ENCODE results near the gene SNAPC4. TPM values are rescaled to one million over a fixed set of nuclear protein-coding genes. Genes with fewer than 3 reads are reported as not detected.
A peak's percentile ranks its signal among the peaks of the same experiment; 100 is the strongest.

SNAPC4 gene
- total RNA-seq, 1 experiment from 2014 or later = 24.8 TPM

DNA sequence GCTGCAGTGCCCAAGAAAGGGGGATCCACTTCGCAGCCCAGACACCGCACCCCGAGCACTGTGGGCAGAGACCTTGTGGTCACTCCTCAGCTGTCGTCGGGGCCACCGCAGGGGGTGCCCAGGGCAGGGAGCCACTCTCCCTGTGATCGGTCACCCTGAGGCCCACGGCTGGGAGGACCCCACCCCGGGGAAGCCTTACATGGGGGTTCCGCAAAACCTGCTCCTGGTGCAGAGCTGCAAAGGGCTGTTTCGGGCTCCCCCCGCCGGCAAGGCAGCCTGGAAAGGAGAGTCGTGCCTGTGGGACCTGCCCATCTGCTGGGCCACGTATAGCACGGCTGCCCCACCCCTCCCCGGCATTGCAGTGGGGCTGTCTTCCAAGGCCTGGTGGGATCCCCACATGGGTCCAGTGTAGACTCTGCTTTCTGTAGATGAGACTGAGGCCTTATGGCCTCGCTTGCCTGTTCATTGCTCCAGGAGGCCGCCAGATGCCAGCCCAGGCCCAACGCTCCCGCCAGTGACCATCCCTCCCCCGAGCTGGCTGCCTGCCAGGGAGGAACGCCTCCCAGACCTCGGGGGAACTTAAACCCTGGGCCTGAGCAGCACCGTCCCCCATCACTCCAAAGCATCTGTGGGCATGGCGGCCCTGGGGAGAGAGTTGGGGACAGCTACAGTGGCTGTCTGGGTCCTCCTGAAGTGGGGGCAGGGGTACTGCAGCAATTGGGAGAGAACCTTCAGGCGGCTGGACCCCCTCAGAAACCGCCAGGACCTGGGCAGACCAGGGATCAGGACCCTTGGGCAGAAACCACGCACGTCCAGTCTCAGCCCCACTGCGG lies 34.8 kb downstream of the SNAPC4 start:
- Histone ChIP-seq H3K9me3 (ENCODE audit: low read depth, low read length, poor library complexity, severe bottlenecking) (no peaks in the 10 kb centered on the region), H3K4me3 (ENCODE audit: low read depth, low read length, poor library complexity, severe bottlenecking) (no peak overlapping the region), H3K27ac (ENCODE audit: low read depth, low read length, poor library complexity, severe bottlenecking) (no peak overlapping the region), H3K4me1 (ENCODE audit: insufficient read depth, low read length, poor library complexity, severe bottlenecking) (peaks cover 5% of the 10 kb centered on the region), H3K27me3 (replicated peaks; ENCODE audit: insufficient read depth, low read depth, low read length, poor library complexity) (no peaks in the 10 kb centered on the region), H3K36me3 (ENCODE audit: insufficient read depth, low read length, poor library complexity, severe bottlenecking) (no peaks in the 10 kb centered on the region)
- no peak for TF ChIP-seq EZH2 (IDR thresholded peaks at IDR 0.05; ENCODE audit: borderline replicate concordance, low read depth, low read length, poor library complexity, severe bottlenecking)
- TF ChIP-seq, protein P1, sequence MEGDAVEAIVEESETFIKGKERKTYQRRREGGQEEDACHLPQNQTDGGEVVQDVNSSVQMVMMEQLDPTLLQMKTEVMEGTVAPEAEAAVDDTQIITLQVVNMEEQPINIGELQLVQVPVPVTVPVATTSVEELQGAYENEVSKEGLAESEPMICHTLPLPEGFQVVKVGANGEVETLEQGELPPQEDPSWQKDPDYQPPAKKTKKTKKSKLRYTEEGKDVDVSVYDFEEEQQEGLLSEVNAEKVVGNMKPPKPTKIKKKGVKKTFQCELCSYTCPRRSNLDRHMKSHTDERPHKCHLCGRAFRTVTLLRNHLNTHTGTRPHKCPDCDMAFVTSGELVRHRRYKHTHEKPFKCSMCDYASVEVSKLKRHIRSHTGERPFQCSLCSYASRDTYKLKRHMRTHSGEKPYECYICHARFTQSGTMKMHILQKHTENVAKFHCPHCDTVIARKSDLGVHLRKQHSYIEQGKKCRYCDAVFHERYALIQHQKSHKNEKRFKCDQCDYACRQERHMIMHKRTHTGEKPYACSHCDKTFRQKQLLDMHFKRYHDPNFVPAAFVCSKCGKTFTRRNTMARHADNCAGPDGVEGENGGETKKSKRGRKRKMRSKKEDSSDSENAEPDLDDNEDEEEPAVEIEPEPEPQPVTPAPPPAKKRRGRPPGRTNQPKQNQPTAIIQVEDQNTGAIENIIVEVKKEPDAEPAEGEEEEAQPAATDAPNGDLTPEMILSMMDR (conservative IDR thresholded peaks at IDR 0.05; ENCODE audit: low read depth, low read length) = no peak
- ChIA-PET POLR2A (ENCODE audit: low non-redundant PET) (no interaction called here), CTCF (no interaction called here)
- DNase-seq (ENCODE audit: low spot score) = no peak
- intact Hi-C loops (cut with micrococcal nuclease; ENCODE audit: unreplicated experiment) = no loop called here
- BruUV-seq (replicated peaks) = no TSS peak

DNA sequence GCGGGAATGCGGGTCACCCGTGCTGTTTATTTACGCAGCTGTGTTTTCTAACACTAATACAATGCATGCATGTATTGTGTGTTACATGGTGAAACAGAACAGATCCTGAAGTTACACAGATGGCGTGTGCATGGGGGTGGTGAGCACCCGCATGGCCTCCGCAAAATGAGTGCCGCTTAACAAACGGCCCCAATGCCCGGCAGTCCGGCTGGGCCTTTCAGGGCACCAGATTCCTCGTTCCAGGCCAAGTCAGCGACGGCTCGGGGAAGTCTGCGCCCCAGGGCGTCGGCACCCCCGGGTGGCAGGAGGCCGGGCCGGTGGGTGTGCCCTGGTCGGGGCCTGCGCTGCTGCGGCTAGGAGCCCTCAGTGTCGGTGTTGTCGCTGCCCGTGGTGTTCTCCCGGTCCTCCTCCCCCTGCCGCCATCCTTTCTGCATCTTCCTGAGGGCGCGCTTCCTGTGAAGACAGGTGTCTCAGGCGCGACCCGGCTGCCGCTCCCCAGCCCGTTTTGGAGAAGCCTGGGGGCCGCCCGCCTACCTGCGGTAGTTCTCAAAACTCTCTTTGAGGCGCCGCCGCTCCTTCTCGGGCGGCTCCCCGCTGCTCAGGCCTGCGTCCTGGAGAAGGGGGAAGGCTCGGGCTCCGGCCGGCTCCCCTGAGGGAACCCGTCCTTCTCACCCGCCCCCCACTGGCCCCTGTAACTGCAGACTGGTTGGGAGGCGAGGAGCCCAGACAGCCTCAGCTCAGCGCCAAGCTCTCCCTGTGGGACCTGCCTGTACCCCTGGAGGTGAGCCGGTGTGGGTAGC lies 35.8 kb downstream of the SNAPC4 start:
- BruUV-seq (replicated peaks) = TSS peak; percentile 44
- Histone ChIP-seq H3K4me3 (ENCODE audit: low read depth, low read length, poor library complexity, severe bottlenecking) (peak overlapping the region; percentile 97), H3K4me1 (ENCODE audit: insufficient read depth, low read length, poor library complexity, severe bottlenecking) (peaks cover 5% of the 10 kb centered on the region), H3K27me3 (replicated peaks; ENCODE audit: insufficient read depth, low read depth, low read length, poor library complexity) (no peaks in the 10 kb centered on the region), H3K27ac (ENCODE audit: low read depth, low read length, poor library complexity, severe bottlenecking) (no peak overlapping the region), H3K36me3 (ENCODE audit: insufficient read depth, low read length, poor library complexity, severe bottlenecking) (no peaks in the 10 kb centered on the region), H3K9me3 (ENCODE audit: low read depth, low read length, poor library complexity, severe bottlenecking) (no peaks in the 10 kb centered on the region)
- intact Hi-C loops (cut with micrococcal nuclease; ENCODE audit: unreplicated experiment) = no loop called here
- no peak for DNase-seq (ENCODE audit: low spot score)
- CTCF ChIA-PET = interaction anchor here (1.3 kb wide), 1 partner anchor 52 kb away, joined by 3 read pairs; no protein-coding TSS in a partner anchor
- TF ChIP-seq EZH2 (IDR thresholded peaks at IDR 0.05; ENCODE audit: borderline replicate concordance, low read depth, low read length, poor library complexity, severe bottlenecking) = no peak
- TF ChIP-seq, protein P1 (conservative IDR thresholded peaks at IDR 0.05; ENCODE audit: low read depth, low read length) = no peak
- POLR2A ChIA-PET (ENCODE audit: low non-redundant PET) = no interaction called here

DNA sequence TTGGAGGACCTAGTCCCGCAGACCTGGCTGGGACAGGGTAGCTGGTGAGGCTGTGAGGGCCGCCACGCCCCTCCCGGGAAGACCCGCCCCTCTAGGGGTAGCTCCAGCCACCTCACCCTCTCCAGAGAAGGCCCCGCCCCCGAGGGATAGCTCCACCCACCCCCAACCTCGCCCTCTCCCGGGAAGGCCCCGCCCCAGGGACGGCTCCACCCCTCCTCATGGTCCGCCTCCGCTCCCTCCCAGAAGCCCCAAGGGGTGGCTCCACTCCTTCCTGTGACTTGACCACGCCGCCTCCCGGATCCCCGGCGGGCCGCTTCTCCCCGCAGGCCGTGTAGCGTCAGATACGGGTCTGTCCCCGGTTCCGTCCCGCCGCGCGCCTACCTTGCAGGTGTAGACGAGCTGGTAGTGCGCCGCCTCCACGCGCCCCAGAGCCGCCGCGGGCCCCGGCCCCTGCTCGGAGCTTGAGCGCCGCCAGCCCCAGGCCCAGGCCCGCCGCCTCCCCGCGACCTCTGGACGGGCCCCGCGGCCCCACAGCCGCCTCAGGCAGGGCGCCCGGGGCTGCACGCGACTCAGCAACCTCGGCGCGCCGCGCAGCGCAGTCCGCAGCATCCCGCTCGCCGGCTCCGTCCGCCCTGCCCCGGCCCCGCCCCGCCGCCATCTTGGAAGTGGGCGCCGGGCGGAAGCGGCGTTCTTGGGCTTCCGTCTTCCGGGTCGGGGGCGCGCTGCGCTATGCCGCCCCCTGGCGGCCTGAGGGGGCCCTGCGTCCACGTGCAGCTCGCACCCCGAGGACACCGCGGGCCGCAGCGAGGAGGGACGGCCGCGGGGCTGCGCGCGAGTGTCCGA lies 36.6 kb downstream of the SNAPC4 start, which contains the start of gene DNLZ:
Gene DNLZ, minus strand, starts transcription at position 639 of the 843 bp plus-strand sequence. Its CDS starts 30 bp downstream, at position 609.
- Histone ChIP-seq H3K4me1 (ENCODE audit: insufficient read depth, low read length, poor library complexity, severe bottlenecking) (peaks cover 5% of the 10 kb centered on the region), H3K27ac (ENCODE audit: low read depth, low read length, poor library complexity, severe bottlenecking) (peak within 1 kb of the TSS; percentile 94), H3K4me3 (ENCODE audit: low read depth, low read length, poor library complexity, severe bottlenecking) (peak within 1 kb of the TSS; percentile 97), H3K36me3 (ENCODE audit: insufficient read depth, low read length, poor library complexity, severe bottlenecking) (no peaks in the 10 kb centered on the region), H3K27me3 (replicated peaks; ENCODE audit: insufficient read depth, low read depth, low read length, poor library complexity) (no peaks in the 10 kb centered on the region), H3K9me3 (ENCODE audit: low read depth, low read length, poor library complexity, severe bottlenecking) (no peaks in the 10 kb centered on the region)
- TF ChIP-seq, protein P1 (conservative IDR thresholded peaks at IDR 0.05; ENCODE audit: low read depth, low read length) = peak; percentile 81
- no peak for TF ChIP-seq EZH2 (IDR thresholded peaks at IDR 0.05; ENCODE audit: borderline replicate concordance, low read depth, low read length, poor library complexity, severe bottlenecking)
- TSS peak; percentile 45 for BruUV-seq (replicated peaks)
- DNase-seq (ENCODE audit: low spot score) = peak; percentile 96
- intact Hi-C loops (cut with micrococcal nuclease; ENCODE audit: unreplicated experiment) = no loop called here
- ChIA-PET CTCF (interaction anchor here (0.5 to 1.3 kb wide), 4 partner anchors 45 to 760 kb away, joined by 3 to 5 read pairs (median 3); no protein-coding TSS in a partner anchor), POLR2A (ENCODE audit: low non-redundant PET) (interaction anchor here (0.5 to 0.7 kb wide), 4 partner anchors 158 to 1006 kb away, joined by 3 to 4 read pairs (median 4); no protein-coding TSS in a partner anchor)

All from A673 (cell line).